HFF-Myc (cell line): ENCODE measurements around the gene ALDOA.

Experiments used
- DNase-seq: peaks from one replicate; pipeline ENCODE4 v3.0.0-alpha.2; 2011; ENCODE audit warnings: low read depth; ENCODE audit errors: extremely low read depth
- H3K4me3 ChIP-seq: replicated peaks from 2 replicates; pipeline ENCODE4 v1.5.1; 2011; ENCODE audit warnings: low read depth, mild to moderate bottlenecking, control low read depth, low read length
- TF ChIP-seq, protein P1 (sequence below): IDR thresholded peaks from 2 replicates; pipeline ENCODE4 v1.5.1; 2012; ENCODE audit warnings: mild to moderate bottlenecking, low read depth, low read length, control low read depth; ENCODE audit errors: missing control alignments

The ALDOA gene

DNA sequence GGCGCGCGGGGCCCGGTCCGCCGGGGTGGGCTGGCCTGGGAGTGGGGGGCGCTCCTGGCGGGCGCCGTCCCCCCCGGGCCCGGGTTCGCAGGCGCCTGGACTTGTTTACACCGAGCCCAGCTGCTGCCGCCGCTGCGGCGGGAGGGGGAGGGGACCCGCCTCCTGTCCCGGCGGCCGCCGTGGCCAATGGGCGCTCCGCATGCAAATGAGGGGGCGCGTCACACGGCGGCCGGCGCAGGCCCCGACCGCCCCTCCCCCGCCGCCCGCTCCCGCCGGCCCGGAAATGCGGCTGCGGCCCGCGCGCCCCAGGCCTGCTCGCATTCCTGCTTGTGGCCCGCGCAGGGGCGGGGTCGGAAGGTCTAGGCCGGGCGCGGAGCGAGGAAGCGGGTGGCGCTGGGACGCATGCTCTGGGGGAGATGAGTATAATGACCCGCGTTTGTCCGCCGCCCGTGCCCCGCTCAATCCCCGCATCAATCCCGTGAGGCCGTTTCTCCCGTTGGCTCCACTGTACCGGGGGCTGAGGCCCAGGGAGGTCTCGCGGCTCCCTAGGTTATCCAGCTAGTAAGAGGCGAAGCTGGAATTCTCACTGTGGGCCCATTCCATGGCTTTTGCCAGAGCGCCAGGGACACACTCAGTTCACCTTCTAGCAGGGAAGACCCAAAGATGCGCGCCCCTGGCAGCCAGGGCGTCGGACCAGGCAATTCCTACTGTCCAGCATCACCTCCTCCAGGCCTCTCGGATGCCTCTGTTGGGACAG is 30.7 kb downstream of the ALDOA start, which contains the start of gene YPEL3:
YPEL3 (minus strand) TSS at position 109 of the 757 bp plus-strand sequence. CDS start 731 bp downstream, outside the sequence.
- TF ChIP-seq, protein P1, sequence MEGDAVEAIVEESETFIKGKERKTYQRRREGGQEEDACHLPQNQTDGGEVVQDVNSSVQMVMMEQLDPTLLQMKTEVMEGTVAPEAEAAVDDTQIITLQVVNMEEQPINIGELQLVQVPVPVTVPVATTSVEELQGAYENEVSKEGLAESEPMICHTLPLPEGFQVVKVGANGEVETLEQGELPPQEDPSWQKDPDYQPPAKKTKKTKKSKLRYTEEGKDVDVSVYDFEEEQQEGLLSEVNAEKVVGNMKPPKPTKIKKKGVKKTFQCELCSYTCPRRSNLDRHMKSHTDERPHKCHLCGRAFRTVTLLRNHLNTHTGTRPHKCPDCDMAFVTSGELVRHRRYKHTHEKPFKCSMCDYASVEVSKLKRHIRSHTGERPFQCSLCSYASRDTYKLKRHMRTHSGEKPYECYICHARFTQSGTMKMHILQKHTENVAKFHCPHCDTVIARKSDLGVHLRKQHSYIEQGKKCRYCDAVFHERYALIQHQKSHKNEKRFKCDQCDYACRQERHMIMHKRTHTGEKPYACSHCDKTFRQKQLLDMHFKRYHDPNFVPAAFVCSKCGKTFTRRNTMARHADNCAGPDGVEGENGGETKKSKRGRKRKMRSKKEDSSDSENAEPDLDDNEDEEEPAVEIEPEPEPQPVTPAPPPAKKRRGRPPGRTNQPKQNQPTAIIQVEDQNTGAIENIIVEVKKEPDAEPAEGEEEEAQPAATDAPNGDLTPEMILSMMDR: no peak
- no peak for DNase-seq
- peak within 1 kb of the TSS; percentile 46 for H3K4me3 ChIP-seq

- DNase-seq: no peak
- H3K4me3 ChIP-seq: peak overlapping the region; percentile 29
- TF ChIP-seq, protein P1: no peak
Observed at GRCh38 chr16:30096862-30097563, 31.5 kb downstream of the ALDOA start.

GRCh38 chr16:30104090-30104489 is 38.5 kb downstream of the ALDOA start:
- H3K4me3 ChIP-seq: no peak overlapping the region
- TF ChIP-seq, protein P1: no peak
- DNase-seq: no peak

DNA sequence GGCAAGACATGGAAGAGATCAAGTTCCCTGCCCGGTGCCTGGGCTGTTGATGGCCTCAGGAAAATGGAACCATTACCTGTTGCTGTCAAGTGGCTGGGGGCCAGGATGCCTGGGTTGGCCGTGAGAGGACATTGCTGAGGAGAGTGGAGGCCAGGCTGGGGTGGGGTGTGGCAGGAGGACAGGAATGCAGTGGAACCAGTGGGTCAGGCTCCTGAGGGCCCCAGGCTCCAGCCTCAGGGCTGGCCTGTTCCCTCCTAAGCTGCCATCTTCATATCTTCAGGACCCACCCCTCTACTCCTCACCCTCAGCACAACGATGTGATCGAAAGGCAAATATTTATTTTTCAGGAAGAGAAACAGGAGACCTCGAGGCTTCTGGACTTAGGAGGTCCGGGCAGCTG is 38.9 kb downstream of the ALDOA start:
- DNase-seq: no peak
- no peak overlapping the region for H3K4me3 ChIP-seq
- TF ChIP-seq, protein P1: no peak

DNA sequence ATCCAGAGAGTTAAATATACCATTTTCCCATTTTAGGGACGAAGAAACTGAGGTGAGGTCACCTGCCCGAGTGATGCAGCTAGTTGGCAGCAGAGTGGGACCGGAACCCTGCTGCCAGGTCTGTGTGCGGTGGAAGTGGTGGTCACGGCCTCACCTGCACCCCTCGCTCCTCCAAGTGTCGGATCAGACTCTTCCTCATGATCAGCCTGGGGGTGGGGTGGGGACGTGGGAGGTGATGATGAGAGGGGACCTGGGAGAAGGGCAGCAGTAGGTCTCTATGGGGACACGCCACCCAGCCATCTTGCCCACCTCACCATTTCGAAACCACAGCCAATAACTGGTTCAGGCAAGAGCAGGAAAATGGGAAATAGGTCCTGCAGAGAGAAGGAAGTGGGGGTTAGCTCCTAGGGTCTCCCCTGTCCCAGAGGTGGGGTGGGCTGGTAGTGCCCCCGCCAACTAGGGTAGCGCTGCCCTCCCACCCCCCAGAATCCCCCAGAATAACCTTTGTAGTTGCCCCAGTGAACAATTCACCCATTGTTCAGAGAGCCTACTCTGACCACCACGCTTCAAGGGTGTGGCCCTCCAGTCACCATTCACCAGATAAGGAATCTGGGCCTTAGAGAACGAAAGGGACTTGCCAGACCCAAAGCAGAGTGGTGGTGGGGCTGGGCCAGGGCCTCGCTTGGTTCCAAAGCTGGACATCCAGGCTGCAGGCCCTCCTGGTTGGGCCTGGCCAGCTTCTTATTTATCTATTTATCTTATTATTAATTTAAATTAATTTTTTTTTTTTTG is 42.7 kb downstream of the ALDOA start:
- TF ChIP-seq, protein P1: no peak
- H3K4me3 ChIP-seq: no peak overlapping the region
- DNase-seq: no peak

GRCh38 chr16:30110661-30111060 is 45.1 kb downstream of the ALDOA start:
- TF ChIP-seq, protein P1: no peak
- no peak overlapping the region for H3K4me3 ChIP-seq
- DNase-seq: no peak
